Stimulated activated CD4-positive, alpha-beta T cell treated with anti-CD3 and anti-CD28 coated beads, Interleukin-2, amount 100 ng/mL, for 48 hours (primary cell): ENCODE measurements around the gene SPTB.

ENCODE experiments used
- DNase-seq, 2 donors: peaks; one replicate each; pipeline ENCODE4 v3.0.0-alpha.2; 2020

The SPTB gene

GRCh38 chr14:64725261-64725815 lies 154.4 kb downstream of the SPTB start:
- DNase-seq = no peak

- no peak for DNase-seq
These were observed 155.2 kb downstream of the SPTB start for GRCh38 chr14:64724578-64724930.

GRCh38 chr14:64723691-64724577 lies 155.8 kb downstream of the SPTB start:
- no peak for DNase-seq

GRCh38 chr14:64722842-64723447 lies 156.8 kb downstream of the SPTB start:
- DNase-seq = no peak

- no peak for DNase-seq
These were observed 157.8 kb downstream of the SPTB start for GRCh38 chr14:64721899-64722298.

GRCh38 chr14:64721391-64721791 lies 158.3 kb downstream of the SPTB start:
- no peak for DNase-seq

- DNase-seq = no peak
These were observed 159.6 kb downstream of the SPTB start for GRCh38 chr14:64720131-64720576.

GRCh38 chr14:64719601-64720000 lies 160.1 kb downstream of the SPTB start:
- no peak for DNase-seq

GRCh38 chr14:64718762-64719161 lies 160.9 kb downstream of the SPTB start:
- DNase-seq = no peak

- DNase-seq = no peak
These were observed 161.8 kb downstream of the SPTB start for GRCh38 chr14:64717870-64718269.

GRCh38 chr14:64715628-64716412 lies 163.9 kb downstream of the SPTB start:
- no peak for DNase-seq

- no peak for DNase-seq
These were observed 164.5 kb downstream of the SPTB start for GRCh38 chr14:64715146-64715627.

- no peak for DNase-seq
These were observed 165.2 kb downstream of the SPTB start for GRCh38 chr14:64714432-64715025.

- DNase-seq = no peak
These were observed 166.0 kb downstream of the SPTB start for GRCh38 chr14:64713677-64714076.

- no peak for DNase-seq
These were observed 168.7 kb downstream of the SPTB start for GRCh38 chr14:64711039-64711438.

- no peak for DNase-seq
These were observed 170.6 kb downstream of the SPTB start for GRCh38 chr14:64709126-64709525.

GRCh38 chr14:64708148-64709004 lies 171.3 kb downstream of the SPTB start:
- no peak for DNase-seq

GRCh38 chr14:64707661-64708060 lies 172.0 kb downstream of the SPTB start:
- no peak for DNase-seq

GRCh38 chr14:64706593-64707193 lies 173.0 kb downstream of the SPTB start:
- DNase-seq = no peak

GRCh38 chr14:64706119-64706592 lies 173.6 kb downstream of the SPTB start:
- no peak for DNase-seq
